ENCODE data around the gene MAGEA9B.
"Not testable (repeated sequence)": the region's sequence is repeated elsewhere in the genome, so short reads cannot be mapped to it uniquely, and the experiment has no call there.

MAGEA9B gene, protein sequence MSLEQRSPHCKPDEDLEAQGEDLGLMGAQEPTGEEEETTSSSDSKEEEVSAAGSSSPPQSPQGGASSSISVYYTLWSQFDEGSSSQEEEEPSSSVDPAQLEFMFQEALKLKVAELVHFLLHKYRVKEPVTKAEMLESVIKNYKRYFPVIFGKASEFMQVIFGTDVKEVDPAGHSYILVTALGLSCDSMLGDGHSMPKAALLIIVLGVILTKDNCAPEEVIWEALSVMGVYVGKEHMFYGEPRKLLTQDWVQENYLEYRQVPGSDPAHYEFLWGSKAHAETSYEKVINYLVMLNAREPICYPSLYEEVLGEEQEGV

DNA sequence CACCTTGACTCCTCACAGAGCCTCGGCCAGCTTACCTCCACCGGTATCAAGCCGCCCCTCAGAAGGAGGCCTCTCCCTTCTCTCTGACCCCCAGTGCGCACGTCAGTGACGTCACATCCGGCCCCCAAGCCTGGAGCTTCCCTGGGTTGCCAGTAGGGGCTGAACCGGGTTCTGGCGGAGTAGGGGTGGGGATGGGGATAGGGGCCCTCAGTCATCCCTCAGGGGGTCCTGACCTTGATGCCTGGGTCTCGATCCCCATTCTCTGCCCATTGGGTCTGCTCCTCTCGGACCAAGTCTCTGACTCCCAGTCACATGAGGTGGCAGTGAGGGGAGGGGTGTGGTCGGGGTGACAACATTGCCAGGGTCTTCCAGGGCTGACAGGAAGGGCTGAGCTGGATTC lies at the start of gene MAGEA9B:
MAGEA9B (minus strand) TSS at position 101 of the 400 bp plus-strand sequence. CDS start 4,280 bp downstream, outside the sequence.
- H3K4me3 ChIP-seq (ENCODE audit: low read depth, low read length): not testable (repeated sequence)

DNA sequence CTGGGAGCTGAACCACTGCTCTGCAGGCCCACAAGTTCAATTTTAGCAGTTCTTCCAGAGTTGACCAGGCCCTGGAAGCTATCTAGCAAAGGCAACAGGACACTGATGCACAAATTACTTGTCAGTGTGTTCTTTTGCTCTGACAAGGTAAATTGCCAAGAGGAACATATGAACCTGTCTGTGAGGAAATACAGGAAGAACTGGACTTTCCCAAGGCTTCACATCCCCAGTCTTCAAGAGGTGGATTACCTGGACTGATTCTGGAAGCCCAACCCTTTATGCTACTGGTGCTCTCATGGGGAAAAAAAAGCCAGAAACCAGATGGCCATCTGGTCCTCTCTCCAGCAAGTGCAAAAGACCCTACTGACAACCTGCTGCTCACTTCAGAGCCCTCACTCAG lies 46.3 kb upstream of the MAGEA9B start:
- TF ChIP-seq, protein P1, sequence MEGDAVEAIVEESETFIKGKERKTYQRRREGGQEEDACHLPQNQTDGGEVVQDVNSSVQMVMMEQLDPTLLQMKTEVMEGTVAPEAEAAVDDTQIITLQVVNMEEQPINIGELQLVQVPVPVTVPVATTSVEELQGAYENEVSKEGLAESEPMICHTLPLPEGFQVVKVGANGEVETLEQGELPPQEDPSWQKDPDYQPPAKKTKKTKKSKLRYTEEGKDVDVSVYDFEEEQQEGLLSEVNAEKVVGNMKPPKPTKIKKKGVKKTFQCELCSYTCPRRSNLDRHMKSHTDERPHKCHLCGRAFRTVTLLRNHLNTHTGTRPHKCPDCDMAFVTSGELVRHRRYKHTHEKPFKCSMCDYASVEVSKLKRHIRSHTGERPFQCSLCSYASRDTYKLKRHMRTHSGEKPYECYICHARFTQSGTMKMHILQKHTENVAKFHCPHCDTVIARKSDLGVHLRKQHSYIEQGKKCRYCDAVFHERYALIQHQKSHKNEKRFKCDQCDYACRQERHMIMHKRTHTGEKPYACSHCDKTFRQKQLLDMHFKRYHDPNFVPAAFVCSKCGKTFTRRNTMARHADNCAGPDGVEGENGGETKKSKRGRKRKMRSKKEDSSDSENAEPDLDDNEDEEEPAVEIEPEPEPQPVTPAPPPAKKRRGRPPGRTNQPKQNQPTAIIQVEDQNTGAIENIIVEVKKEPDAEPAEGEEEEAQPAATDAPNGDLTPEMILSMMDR (IDR thresholded peaks at IDR 0.05; ENCODE audit: low read depth, low read length): no peak
- H3K4me3 ChIP-seq (ENCODE audit: low read depth, low read length): no peak overlapping the region

DNA sequence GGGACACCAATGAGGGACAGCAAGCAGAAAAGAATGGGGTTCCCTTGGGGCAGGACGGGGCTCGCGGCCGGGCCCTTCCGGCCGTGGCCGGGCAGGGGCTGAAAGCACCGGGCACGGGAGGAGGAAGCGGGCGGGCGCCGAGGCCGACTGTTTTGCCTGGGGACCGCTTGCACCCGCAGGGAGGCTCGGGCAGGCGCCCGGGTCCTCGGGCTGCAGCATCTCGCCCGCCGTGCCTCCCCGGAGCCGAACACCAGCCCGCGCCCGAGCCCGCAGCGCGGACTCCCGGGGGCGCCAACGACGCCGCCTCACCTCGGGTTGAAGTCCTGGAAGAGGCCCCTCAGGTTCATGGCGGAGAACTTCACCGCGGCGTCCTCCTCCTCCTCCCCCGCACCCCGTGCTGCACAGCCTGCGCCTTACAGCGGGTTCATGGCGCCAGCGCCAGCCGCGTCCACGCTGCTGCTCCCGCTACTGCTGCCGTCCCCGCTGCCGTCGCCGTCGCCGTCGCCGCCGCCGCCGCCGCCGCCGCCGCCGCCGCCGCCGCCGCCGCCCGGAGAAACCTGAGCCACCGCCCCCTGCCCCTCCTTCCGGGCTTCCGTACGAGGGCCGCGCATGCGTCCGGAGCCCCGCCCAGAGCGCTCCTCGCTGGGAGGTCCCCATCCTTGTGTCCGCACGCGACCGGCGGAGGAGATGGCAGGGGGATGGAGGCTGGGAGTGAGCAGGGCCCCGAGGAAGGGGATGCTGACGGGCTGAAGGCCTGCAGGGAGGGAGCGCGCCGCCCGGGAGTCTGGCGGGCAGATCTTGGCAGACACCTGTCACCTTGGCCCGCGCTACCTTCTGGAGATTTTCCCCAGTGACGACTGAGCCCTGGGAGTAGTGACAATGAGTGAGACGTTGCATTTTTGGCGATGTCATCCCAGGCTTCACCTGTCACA lies 44.2 kb upstream of the MAGEA9B start, which contains the start of gene TMEM185A:
TMEM185A (minus strand) TSS at position 559 of the 932 bp plus-strand sequence; CDS start at position 347, 212 bp downstream.
- TF ChIP-seq, protein P1 (IDR thresholded peaks at IDR 0.05; ENCODE audit: low read depth, low read length): no peak
- H3K4me3 ChIP-seq (ENCODE audit: low read depth, low read length): peak within 1 kb of the TSS; percentile 69

DNA sequence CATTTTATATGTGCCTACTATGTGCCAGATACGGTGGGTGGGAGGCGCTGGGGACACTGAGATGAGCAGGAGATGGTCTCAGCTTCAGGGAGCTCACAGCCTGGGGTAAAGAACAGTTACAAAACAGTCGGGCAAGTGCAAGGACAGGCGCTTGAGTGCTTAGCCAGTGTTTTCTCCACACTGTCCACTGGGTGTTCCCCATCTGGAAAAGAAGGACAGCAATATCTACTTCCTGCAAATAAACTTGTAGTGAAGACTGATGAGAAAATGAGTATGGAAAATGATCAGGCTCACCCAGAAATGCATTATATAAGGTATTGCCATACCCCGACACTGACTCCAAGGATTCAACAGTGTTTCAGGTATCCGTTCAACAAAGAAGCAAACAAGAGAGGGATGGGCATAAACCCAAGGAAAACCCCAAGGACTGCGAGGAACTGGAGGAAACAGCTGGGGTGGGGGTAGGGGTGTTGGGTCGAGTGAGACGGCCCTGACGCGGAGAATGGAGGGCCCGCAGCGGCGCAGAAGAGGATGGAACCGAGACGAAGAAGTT lies 43.5 kb upstream of the MAGEA9B start:
- peak overlapping the region; percentile 69 for H3K4me3 ChIP-seq (ENCODE audit: low read depth, low read length)
- TF ChIP-seq, protein P1 (IDR thresholded peaks at IDR 0.05; ENCODE audit: low read depth, low read length): no peak

DNA sequence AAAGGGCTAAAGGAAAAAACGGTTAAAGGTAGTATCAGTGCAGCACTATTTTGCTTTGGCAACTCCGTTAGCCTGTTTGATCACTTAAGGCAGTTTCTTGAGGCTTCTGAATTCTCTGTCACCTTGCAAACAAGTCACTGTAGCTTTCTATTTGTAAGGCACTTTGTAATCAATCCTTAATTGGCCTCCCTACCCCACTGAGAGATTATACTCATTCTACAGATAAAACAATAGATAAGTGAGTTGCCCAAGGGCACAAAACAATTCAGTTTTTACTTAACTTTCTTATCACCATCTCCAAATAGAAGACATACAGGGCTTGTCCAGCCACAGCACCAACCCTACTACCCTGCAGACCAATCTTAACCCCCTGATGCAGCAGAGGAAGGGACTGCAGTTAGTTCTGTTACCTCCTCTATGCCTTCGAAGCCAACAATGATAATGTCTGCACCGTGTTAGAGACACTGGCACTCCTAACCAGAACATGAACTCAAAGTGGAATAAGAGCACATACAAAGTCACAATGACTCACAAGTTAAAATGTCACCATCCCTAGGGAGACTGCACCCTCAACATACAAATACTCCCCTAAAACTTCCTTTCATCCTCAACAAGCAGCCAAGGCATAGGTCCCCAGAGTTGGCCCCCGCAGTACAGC lies 42.6 kb upstream of the MAGEA9B start:
- peak overlapping the region; percentile 69 for H3K4me3 ChIP-seq (ENCODE audit: low read depth, low read length)
- TF ChIP-seq, protein P1 (IDR thresholded peaks at IDR 0.05; ENCODE audit: low read depth, low read length): no peak

DNA sequence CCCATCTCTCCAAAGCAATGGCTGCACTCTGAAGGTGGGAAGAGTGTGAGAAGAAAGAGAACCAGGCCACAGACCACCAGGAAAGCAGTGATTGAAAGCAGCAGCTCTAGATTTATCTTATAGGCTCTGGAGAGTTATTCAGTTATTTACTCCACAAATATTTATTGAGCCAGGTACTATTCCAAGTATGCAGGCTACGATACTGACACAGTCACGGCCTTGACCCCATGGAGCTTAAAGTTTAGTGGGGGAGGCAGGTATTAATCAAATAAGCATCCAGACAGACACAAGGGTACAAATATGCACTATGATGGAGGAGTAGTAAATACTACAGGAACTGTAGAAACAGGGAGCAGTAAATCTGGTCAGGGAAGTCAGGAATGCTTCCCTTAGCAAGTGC lies 41.5 kb upstream of the MAGEA9B start:
- TF ChIP-seq, protein P1 (IDR thresholded peaks at IDR 0.05; ENCODE audit: low read depth, low read length): no peak
- no peak overlapping the region for H3K4me3 ChIP-seq (ENCODE audit: low read depth, low read length)

DNA sequence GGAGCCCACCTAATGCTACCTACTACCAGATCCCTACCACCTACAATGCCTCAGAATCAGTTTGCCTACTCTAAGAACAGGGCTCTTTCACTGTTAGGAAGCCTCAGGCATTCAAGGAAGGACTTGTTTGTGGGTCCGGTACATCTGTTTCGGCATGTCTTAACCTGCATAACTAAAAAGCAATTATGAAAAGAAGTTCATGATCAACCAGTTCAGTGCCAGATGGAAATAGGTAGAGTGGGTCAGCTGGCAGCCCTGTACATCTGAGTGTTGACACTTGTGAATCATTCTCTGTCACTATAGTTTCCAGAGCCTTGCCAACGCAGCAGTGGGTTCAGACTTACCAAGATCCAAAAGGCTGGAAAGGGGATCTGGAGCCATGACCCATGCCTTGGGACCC lies 41.0 kb upstream of the MAGEA9B start:
- no peak overlapping the region for H3K4me3 ChIP-seq (ENCODE audit: low read depth, low read length)
- TF ChIP-seq, protein P1 (IDR thresholded peaks at IDR 0.05; ENCODE audit: low read depth, low read length): no peak

DNA sequence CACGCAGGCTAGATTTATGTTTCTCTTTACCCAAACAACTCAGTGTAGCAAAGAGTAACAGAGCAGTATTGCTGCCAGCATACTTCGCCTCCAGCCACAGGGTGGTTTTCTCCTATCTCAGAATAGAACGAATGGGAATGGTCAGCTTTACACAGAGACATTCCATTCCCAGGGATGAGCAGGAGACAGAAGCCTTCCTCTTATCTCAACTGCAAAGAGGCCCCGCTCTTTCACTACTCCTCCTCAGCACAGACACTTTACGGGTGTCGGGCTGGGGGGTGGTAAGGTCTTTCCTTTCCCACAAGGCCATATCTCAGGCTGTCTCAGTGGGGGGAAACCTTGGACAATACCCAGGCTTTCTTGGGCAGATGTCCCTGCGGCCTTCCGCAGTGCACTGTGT lies 39.6 kb upstream of the MAGEA9B start:
- not testable (repeated sequence) for H3K4me3 ChIP-seq (ENCODE audit: low read depth, low read length)

DNA sequence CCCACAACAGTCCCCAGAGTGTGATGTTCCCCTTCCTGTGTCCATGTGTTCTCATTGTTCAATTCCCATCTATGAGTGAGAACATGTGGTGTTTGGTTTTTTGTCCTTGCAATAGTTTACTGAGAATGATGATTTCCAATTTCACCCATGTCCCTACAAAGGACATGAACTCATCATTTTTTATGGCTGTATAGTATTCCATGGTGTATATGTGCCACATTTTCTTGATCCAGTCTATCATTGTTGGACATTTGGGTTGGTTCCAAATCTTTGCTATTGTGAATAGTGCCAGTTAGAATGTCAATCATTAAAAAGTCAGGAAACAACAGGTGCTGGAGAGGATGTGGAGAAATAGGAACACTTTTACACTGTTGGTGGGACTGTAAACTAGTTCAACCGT lies 32.4 kb upstream of the MAGEA9B start:
- not testable (repeated sequence) for H3K4me3 ChIP-seq (ENCODE audit: low read depth, low read length)

Data from WI38 (cell line).